ENCODE data around the gene NECTIN4. TPM values are rescaled to one million over a fixed set of nuclear protein-coding genes. Genes with fewer than 3 reads are reported as not detected.

NECTIN4 gene
- polyA plus RNA-seq, 3 donors = 0.07 TPM; not detected in 1

GRCh38 chr1:161071886-161072371, 17.4 kb downstream of the NECTIN4 start:
- no peak overlapping the region for H3K4me3 Mint-ChIP-seq

GRCh38 chr1:161070761-161071160, 18.6 kb downstream of the NECTIN4 start:
- Mint-ChIP-seq H3K4me1 (peaks cover 52% of the 10 kb centered on the region), H3K27ac (peak overlapping the region; percentile 98 to 100 (median 99)), H3K4me3 (no peak overlapping the region), H3K9me3 (peaks cover 0 to 2% (median 0%) of the 10 kb centered on the region in 7 donors), H3K27me3 (ENCODE audit: low read depth in 3 of 3) (peaks cover 0 to 2% (median 1%) of the 10 kb centered on the region in 3 donors), H3K36me3 (peaks cover 6 to 22% of the 10 kb centered on the region in 2 donors)
- H3K4me3 ChIP-seq (replicated peaks in 1 of 3; ENCODE audit: low read depth in 2 of 3, low read length in 3 of 3) = no peak overlapping the region
- H3K36me3 ChIP-seq (replicated peaks in 1 of 2; ENCODE audit: control insufficient read depth in 1 of 2, insufficient read depth in 2 of 2, low read length in 2 of 2) = peaks cover 3 to 5% of the 10 kb centered on the region in 2 donors
- H3K27ac ChIP-seq (ENCODE audit: low read depth in 1 of 2, low read length in 2 of 2) = peak overlapping the region; percentile 93 to 97
- peak in 2 of 3 donors; percentile 39 to 40 for DNase-seq
- H3K4me1 ChIP-seq (ENCODE audit: control insufficient read depth in 1 of 2, insufficient read depth in 2 of 2, low read length in 2 of 2) = peaks cover 46 to 50% of the 10 kb centered on the region in 2 donors
- no peaks in the 10 kb centered on the region for H3K27me3 ChIP-seq (ENCODE audit: control insufficient read depth in 2 of 2, insufficient read depth in 2 of 2, low read length in 2 of 2)
- intact Hi-C loops (cut with micrococcal nuclease) = loop anchor here in 1 of 2 donors (2.0 to 5.0 kb wide), 2 partner anchors 26 to 62 kb away; partner anchors contain the start of gene DEDD
- H2AFZ ChIP-seq (ENCODE audit: insufficient read depth, low read depth, low read length, poor library complexity, severe bottlenecking) = no peak overlapping the region
- peaks cover 47% of the 10 kb centered on the region for H3K79me2 ChIP-seq (ENCODE audit: insufficient read depth, low read length)
- no peak for TF ChIP-seq CTCF (IDR thresholded peaks at IDR 0.05)
- H3K9me3 ChIP-seq (replicated peaks in 1 of 2; ENCODE audit: control insufficient read depth in 1 of 2, insufficient read depth in 1 of 2, low read length in 2 of 2) = no peaks in the 10 kb centered on the region
- H4K20me1 ChIP-seq (ENCODE audit: insufficient read depth, low read length) = peaks cover 12% of the 10 kb centered on the region
- no peak overlapping the region for H3K9ac ChIP-seq (ENCODE audit: insufficient read depth, low read length, poor library complexity, severe bottlenecking)
- H3K4me2 ChIP-seq (replicated peaks; ENCODE audit: extremely low read depth, low read length, poor library complexity, severe bottlenecking) = no peak overlapping the region
- no CpG with 5 or more reads among the region's 4 CpGs for WGBS (ENCODE audit: insufficient coverage)

More at GRCh38 chr1:161071886-161072371, 17.4 kb downstream of the NECTIN4 start:
- DNase-seq = peak; percentile 69 to 84 (median 79)
- peaks cover 36% of the 10 kb centered on the region for H3K79me2 ChIP-seq (ENCODE audit: insufficient read depth, low read length)
- intact Hi-C loops (cut with micrococcal nuclease) = loop anchor here (1.0 to 5.0 kb wide), 3 partner anchors 11 to 60 kb away; partner anchors contain the start of gene DEDD (in 1 of the 2)
- H3K9me3 ChIP-seq (replicated peaks in 1 of 2; ENCODE audit: control insufficient read depth in 1 of 2, insufficient read depth in 1 of 2, low read length in 2 of 2) = no peaks in the 10 kb centered on the region
- H3K4me2 ChIP-seq (replicated peaks; ENCODE audit: extremely low read depth, low read length, poor library complexity, severe bottlenecking) = no peak overlapping the region
- H2AFZ ChIP-seq (ENCODE audit: insufficient read depth, low read depth, low read length, poor library complexity, severe bottlenecking) = peak overlapping the region; percentile 19
- H3K9ac ChIP-seq (ENCODE audit: insufficient read depth, low read length, poor library complexity, severe bottlenecking) = no peak overlapping the region
- H3K36me3 ChIP-seq (replicated peaks in 1 of 2; ENCODE audit: control insufficient read depth in 1 of 2, insufficient read depth in 2 of 2, low read length in 2 of 2) = no peaks in the 10 kb centered on the region
- peaks cover 1 to 12% of the 10 kb centered on the region in 2 donors for H3K36me3 Mint-ChIP-seq
- peaks cover 35 to 38% of the 10 kb centered on the region in 2 donors for H3K4me1 ChIP-seq (ENCODE audit: control insufficient read depth in 1 of 2, insufficient read depth in 2 of 2, low read length in 2 of 2)
- H3K9me3 Mint-ChIP-seq = peaks cover 0 to 2% (median 0%) of the 10 kb centered on the region in 7 donors
- H3K27me3 Mint-ChIP-seq (ENCODE audit: low read depth in 3 of 3) = peaks cover 0 to 1% (median under 1%) of the 10 kb centered on the region in 3 donors
- WGBS (ENCODE audit: insufficient coverage) = 33% methylated on average over 8 of the region's 9 CpGs
- peak; percentile 91 for TF ChIP-seq CTCF (IDR thresholded peaks at IDR 0.05)
- no peak overlapping the region for H3K27ac ChIP-seq (ENCODE audit: low read depth in 1 of 2, low read length in 2 of 2)
- peaks cover 42% of the 10 kb centered on the region for H3K4me1 Mint-ChIP-seq
- H3K4me3 ChIP-seq (replicated peaks in 1 of 3; ENCODE audit: low read depth in 2 of 3, low read length in 3 of 3) = no peak overlapping the region
- H4K20me1 ChIP-seq (ENCODE audit: insufficient read depth, low read length) = peaks cover under 1% of the 10 kb centered on the region
- H3K27me3 ChIP-seq (ENCODE audit: control insufficient read depth in 2 of 2, insufficient read depth in 2 of 2, low read length in 2 of 2) = no peaks in the 10 kb centered on the region
- H3K27ac Mint-ChIP-seq = peak overlapping the region in 6 of 7 donors; percentile 43 to 82 (median 72)

Data from CD14-positive monocyte (primary cell).